H1 (cell line): ENCODE results near the gene CD47. TPM values are rescaled to one million over a fixed set of nuclear protein-coding genes. Genes with fewer than 3 reads are reported as not detected.

Source experiments
- CTCF ChIA-PET: fragments of 300-600 bp; sonication (Branson Sonifier 250); formaldehyde crosslinking; loops from one replicate; lab custom pipeline; 2021; ENCODE audit not compliant: partially characterized antibody; lab: Charles Lee
- POLR2A ChIA-PET: fragments of 300-600 bp; sonication (Branson Sonifier 250); formaldehyde crosslinking; loops from one replicate; lab custom pipeline; 2021; ENCODE audit warnings: inconsistent platforms; ENCODE audit not compliant: partially characterized antibody; lab: Charles Lee
- DNase-seq, 2 experiments: peaks; one replicate each; pipeline versions ENCODE4 v3.0.0 to v3.0.0-alpha.2; 2010 to 2022; ENCODE audit warnings: low spot score in 2 of 2, low read depth in 1 of 2, mixed read lengths in 1 of 2
- FAIRE-seq: peaks from 2 replicates; lab custom pipeline; 2011; peaks lifted over from hg19 to GRCh38; lab: Jason Lieb, UNC
- H2AFZ ChIP-seq: 2 replicates; pipeline ENCODE4 v1.8.1; 2012; ENCODE audit warnings: low read length, inconsistent platforms
- H2AK5ac ChIP-seq: 2 replicates; pipeline ENCODE4 v1.6.1; 2013; ENCODE audit warnings: low read depth, low read length
- H2BK120ac ChIP-seq: replicated peaks from 2 replicates; pipeline ENCODE3; 2013; ENCODE audit warnings: low read depth, low read length, inconsistent platforms
- H2BK12ac ChIP-seq: 2 replicates; pipeline ENCODE4 v1.6.1; 2013; ENCODE audit warnings: low read depth, low read length
- H2BK15ac ChIP-seq: 2 replicates; pipeline ENCODE4 v1.6.1; 2013; ENCODE audit warnings: low read length
- H2BK20ac ChIP-seq: 2 replicates; pipeline ENCODE4 v1.6.1; 2013; ENCODE audit warnings: low read length
- H2BK5ac ChIP-seq: 2 replicates; pipeline ENCODE4 v1.6.1; 2013; ENCODE audit warnings: low read depth, low read length
- H3K14ac ChIP-seq: 2 replicates; pipeline ENCODE4 v1.6.1; 2013; ENCODE audit warnings: inconsistent platforms; ENCODE audit not compliant: insufficient read length
- H3K18ac ChIP-seq: 2 replicates; pipeline ENCODE4 v1.6.1; 2013; ENCODE audit warnings: low read length; ENCODE audit errors: extremely low read depth
- H3K23ac ChIP-seq: 2 replicates; pipeline ENCODE4 v1.6.1; 2013; ENCODE audit warnings: inconsistent platforms; ENCODE audit not compliant: insufficient read length
- H3K23me2 ChIP-seq: 2 replicates; pipeline ENCODE4 v1.6.1; 2013; ENCODE audit warnings: low read depth, low read length
- H3K27ac ChIP-seq: 2 replicates; pipeline ENCODE4 v1.6.1; 2011; ENCODE audit warnings: low read depth, low read length, inconsistent platforms
- H3K27me3 ChIP-seq, 4 experiments: replicated peaks in 1 of 4; 1 replicate in 1 of 4; 2 replicates in 3 of 4; pipeline versions ENCODE4 v1.6.1 to v1.8.1; 2011 to 2013; ENCODE audit warnings: low read length in 3 of 4, mild to moderate bottlenecking in 3 of 4, inconsistent platforms in 2 of 4, mixed read lengths in 2 of 4, moderate library complexity in 1 of 4; ENCODE audit not compliant: control insufficient read depth in 3 of 4, insufficient read depth in 3 of 4; ENCODE audit errors: extremely low read depth in 1 of 4
- H3K36me3 ChIP-seq, 4 experiments: 2 replicates each; pipeline versions ENCODE4 v1.6.1 to v1.8.1; 2011 to 2013; ENCODE audit warnings: mild to moderate bottlenecking in 4 of 4, low read length in 3 of 4, moderate library complexity in 2 of 4, control low read depth in 1 of 4, inconsistent platforms in 1 of 4; ENCODE audit not compliant: insufficient read depth in 4 of 4, control insufficient read depth in 2 of 4
- H3K4ac ChIP-seq: replicated peaks from 2 replicates; pipeline ENCODE3; 2013; ENCODE audit warnings: low read length, low read depth, mixed read lengths, inconsistent platforms; ENCODE audit not compliant: insufficient read length
- H3K4me1 ChIP-seq, 4 experiments: replicated peaks in 1 of 4; 1 replicate in 1 of 4; 2 replicates in 3 of 4; pipeline versions ENCODE4 v1.6.1 to v1.8.1; 2011 to 2013; ENCODE audit warnings: low read length in 3 of 4, inconsistent platforms in 2 of 4, mixed read lengths in 1 of 4; ENCODE audit not compliant: insufficient read depth in 4 of 4, control insufficient read depth in 3 of 4
- H3K4me2 ChIP-seq, 2 experiments: 2 replicates each; pipeline versions ENCODE4 v1.6.1 to v1.8.1; 2011 to 2013; ENCODE audit warnings: low read depth in 2 of 2, low read length in 2 of 2, control low read depth in 1 of 2, inconsistent platforms in 1 of 2, mild to moderate bottlenecking in 1 of 2; ENCODE audit not compliant: insufficient read depth in 1 of 2
- H3K4me3 ChIP-seq, 4 experiments: fragments of 200-600, 300-600 bp in 1 of 4; sonication (generic), shearing (Covaris generic), sonication (Bioruptor Twin) in 1 of 4; 2 replicates each; pipeline versions ENCODE4 v1.5.1 to v1.8.1; 2011 to 2016; ENCODE audit warnings: low read length in 4 of 4, low read depth in 3 of 4, control low read depth in 2 of 4, inconsistent platforms in 2 of 4, mild to moderate bottlenecking in 2 of 4, mixed read lengths in 1 of 4, moderate library complexity in 1 of 4; ENCODE audit not compliant: insufficient read depth in 2 of 4; ENCODE audit errors: extremely low read depth in 1 of 4
- H3K56ac ChIP-seq: replicated peaks from 2 replicates; pipeline ENCODE3; 2013; ENCODE audit warnings: low read depth, mild to moderate bottlenecking, mixed read lengths, low read length, inconsistent platforms; ENCODE audit not compliant: insufficient read length
- H3K79me1 ChIP-seq: 2 replicates; pipeline ENCODE4 v1.6.1; 2013; ENCODE audit warnings: low read depth, low read length, control low read depth
- H3K79me2 ChIP-seq, 2 experiments: 2 replicates each; pipeline versions ENCODE4 v1.6.1 to v1.8.1; 2012 to 2013; ENCODE audit warnings: low read length in 2 of 2, mild to moderate bottlenecking in 2 of 2, inconsistent platforms in 1 of 2; ENCODE audit not compliant: insufficient read depth in 2 of 2, control insufficient read depth in 1 of 2
- H3K9ac ChIP-seq, 4 experiments: replicated peaks in 1 of 4; 1 replicate in 1 of 4; 2 replicates in 3 of 4; pipeline versions ENCODE4 v1.6.1 to v1.8.1; 2011 to 2013; ENCODE audit warnings: low read depth in 3 of 4, low read length in 3 of 4, control low read depth in 2 of 4, mild to moderate bottlenecking in 2 of 4, moderate library complexity in 2 of 4, inconsistent platforms in 1 of 4; ENCODE audit errors: extremely low read depth in 1 of 4
- H3K9me3 ChIP-seq, 2 experiments: 2 replicates each; pipeline versions ENCODE4 v1.6.1 to v1.8.1; 2012 to 2013; ENCODE audit warnings: mild to moderate bottlenecking in 2 of 2, moderate library complexity in 2 of 2, control low read depth in 1 of 2, inconsistent platforms in 1 of 2, low read depth in 1 of 2, low read length in 1 of 2, mixed read lengths in 1 of 2; ENCODE audit not compliant: insufficient read depth in 2 of 2
- H4K20me1 ChIP-seq, 2 experiments: replicated peaks in 1 of 2; 2 replicates each; pipeline versions ENCODE3 to v1.8.1; 2011 to 2013; ENCODE audit warnings: inconsistent platforms in 2 of 2, low read length in 2 of 2, mild to moderate bottlenecking in 1 of 2; ENCODE audit not compliant: insufficient read depth in 2 of 2, control insufficient read depth in 1 of 2
- H4K5ac ChIP-seq: 2 replicates; pipeline ENCODE4 v1.6.1; 2013; ENCODE audit warnings: low read length, low read depth, mixed read lengths, inconsistent platforms; ENCODE audit not compliant: insufficient read length
- H4K8ac ChIP-seq: 2 replicates; pipeline ENCODE4 v1.8.0; 2013; ENCODE audit warnings: mild to moderate bottlenecking, moderate library complexity, low read length, inconsistent platforms; ENCODE audit not compliant: insufficient read depth; ENCODE audit errors: extremely low read depth
- H4K91ac ChIP-seq: replicated peaks from 2 replicates; pipeline ENCODE3; 2013; ENCODE audit warnings: low read length, mixed read lengths, inconsistent platforms; ENCODE audit not compliant: insufficient read length
- POLR2A ChIP-seq, 2 experiments: IDR thresholded peaks; 1 replicate in 1 of 2; 2 replicates in 1 of 2; pipeline ENCODE4 v1.6.1; 2011; ENCODE audit warnings: low read depth in 2 of 2, low read length in 2 of 2, mild to moderate bottlenecking in 2 of 2; ENCODE audit errors: control extremely low read depth in 1 of 2
- SIRT6 ChIP-seq: IDR thresholded peaks from one replicate; pipeline ENCODE4 v1.7.1; 2012; ENCODE audit warnings: low read length, inconsistent platforms
- TAF7 ChIP-seq: optimal IDR thresholded peaks from 2 replicates; pipeline ENCODE3; 2011; ENCODE audit warnings: low read depth, mild to moderate bottlenecking, inconsistent platforms, low read length, moderate library complexity, borderline replicate concordance
- polyA plus RNA-seq, 7 experiments: library from polyadenylated mRNA; depleted of rRNA in 3 of 7; stranded (reverse) in 5 of 7; unstranded in 2 of 7; fragments of >200 nt in 5 of 7; fragments of 200-250 nt in 2 of 7; gene quantifications; 1 replicate in 5 of 7; 2 replicates in 1 of 7; 4 replicates in 1 of 7; pipeline versions ENCODE4 v1.2.1 to v1.2.3, GENCODE V29; 2011 to 2013; ENCODE audit warnings: missing spikeins in 2 of 7, mixed read lengths in 2 of 7
- total RNA-seq: library from RNA; stranded (reverse); fragmentation: NEBNext Ultra II Directional; extraction: Animal tissue kit (Norgen Biotek cat#: 25700); gene quantifications from 2 replicates; pipeline ENCODE4 v1.2.1, GENCODE V29; 2021

The CD47 gene
- total and polyA plus RNA-seq, 2 of the 8 experiments (the other 6 are each of a cell fraction or from before 2014, with no cell fraction given): 14.4 to 19.3 TPM

- Histone ChIP-seq H3K14ac (no peak overlapping the region), H3K23ac (no peak overlapping the region), H3K56ac (no peak overlapping the region), H2BK15ac (no peak overlapping the region), H3K9ac (no peak overlapping the region), H2BK20ac (no peak overlapping the region; the same call in 1 of the 2 replicates), H4K5ac (no peak overlapping the region), H3K79me1 (no peaks in the 10 kb centered on the region), H3K9me3 (no peaks in the 10 kb centered on the region), H2BK5ac (no peak overlapping the region), H3K4me3 (no peak overlapping the region), H4K20me1 (no peaks in the 10 kb centered on the region), H3K27ac (no peak overlapping the region), H2BK120ac (no peak overlapping the region), H3K79me2 (no peaks in the 10 kb centered on the region), H3K4me1 (peaks cover 0 to 4% (median 2%) of the 10 kb centered on the region in 4 experiments; a peak in 5 of 7 replicates), H2AFZ (no peak overlapping the region), H2BK12ac (no peak overlapping the region), H3K23me2 (no peaks in the 10 kb centered on the region), H3K4me2 (no peak overlapping the region), H3K18ac (no peak overlapping the region), H4K91ac (no peak overlapping the region), H3K36me3 (no peaks in the 10 kb centered on the region), H4K8ac (no peak overlapping the region), H3K4ac (no peak overlapping the region), H3K27me3 (no peaks in the 10 kb centered on the region), H2AK5ac (no peak overlapping the region)
- TF ChIP-seq SIRT6 (no peak), POLR2A (IDR thresholded peaks at IDR 0.05; ENCODE audit: control extremely low read depth in 1 of 2, low read depth in 2 of 2, low read length in 2 of 2) (no peak), TAF7 (no peak)
- DNase-seq: no peak
- CTCF ChIA-PET: no interaction called here
- POLR2A ChIA-PET: no interaction called here
- no peak for FAIRE-seq
These were observed 93.2 kb downstream of the CD47 start for GRCh38 chr3:107997671-107998070.
